AG20443 (cell line): Measurements from ENCODE around the gene SYCE3.

Source experiments
- DNase-seq: peaks from one replicate; pipeline ENCODE4 v3.0.0; 2012; ENCODE audit warnings: low spot score, mixed read lengths

SYCE3 gene

DNA sequence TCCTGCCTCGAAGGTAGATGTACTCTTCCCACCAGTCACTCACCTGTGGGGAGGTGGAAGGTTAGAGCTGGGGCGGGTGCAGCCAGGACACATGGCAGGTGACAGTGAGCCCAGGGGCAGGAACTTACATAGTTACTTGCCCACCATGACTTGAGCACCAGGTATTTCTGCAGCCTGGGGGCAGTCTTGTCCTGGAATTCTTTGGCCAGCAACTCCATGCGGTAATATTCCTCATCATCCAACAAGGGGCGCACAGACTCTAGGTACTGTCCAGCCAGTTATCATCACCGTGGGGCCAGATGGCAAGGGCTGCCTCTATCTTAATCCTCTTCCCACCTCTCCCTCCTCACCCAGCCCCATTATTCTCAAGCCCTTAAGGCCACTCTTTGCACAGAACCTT is 13.4 kb upstream of the SYCE3 start:
- no peak for DNase-seq

DNA sequence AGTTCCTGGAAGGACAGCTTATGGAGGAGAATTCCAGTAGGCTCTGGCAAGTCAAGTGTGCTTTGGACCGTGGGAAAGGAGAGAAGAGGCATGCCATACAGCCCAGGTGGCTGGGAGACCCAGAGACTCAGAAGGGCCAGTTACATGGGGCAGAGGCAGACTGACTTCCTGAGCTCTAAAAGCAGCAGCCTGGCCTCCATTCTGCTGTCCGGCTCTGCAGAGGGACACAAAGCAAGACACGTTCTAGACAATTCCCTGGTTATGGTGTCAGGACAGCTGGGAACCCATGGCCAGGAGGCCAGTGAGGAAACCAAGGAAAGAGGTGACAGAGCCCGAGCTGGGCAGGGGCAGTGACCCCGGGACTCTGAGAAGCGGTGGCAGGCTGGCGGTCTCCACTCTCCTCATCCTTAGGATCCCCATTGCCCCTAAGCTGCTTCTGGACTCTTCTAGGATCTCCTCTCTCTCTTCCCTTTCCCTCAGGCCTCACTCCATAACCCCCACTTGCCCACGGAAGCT is 12.8 kb upstream of the SYCE3 start:
- DNase-seq, result no peak

DNA sequence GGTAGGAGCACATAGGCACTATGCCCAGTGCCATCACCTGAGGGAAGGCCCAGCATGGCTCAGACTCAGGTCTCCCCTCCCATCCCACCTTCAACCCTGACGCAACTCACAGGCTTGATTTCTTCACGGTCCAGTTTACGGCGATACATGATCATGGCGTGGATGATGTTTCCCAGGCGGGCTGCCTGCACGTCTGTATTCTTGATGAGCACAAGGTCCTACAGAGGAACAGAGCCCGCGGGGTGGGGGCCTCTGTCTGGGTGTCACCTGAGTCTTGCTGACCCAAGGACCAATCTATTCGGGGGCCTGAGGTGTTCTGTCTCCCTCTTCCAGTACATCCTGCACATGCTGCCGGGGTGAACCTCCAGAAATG is 11.7 kb upstream of the SYCE3 start:
- DNase-seq, result no peak

DNA sequence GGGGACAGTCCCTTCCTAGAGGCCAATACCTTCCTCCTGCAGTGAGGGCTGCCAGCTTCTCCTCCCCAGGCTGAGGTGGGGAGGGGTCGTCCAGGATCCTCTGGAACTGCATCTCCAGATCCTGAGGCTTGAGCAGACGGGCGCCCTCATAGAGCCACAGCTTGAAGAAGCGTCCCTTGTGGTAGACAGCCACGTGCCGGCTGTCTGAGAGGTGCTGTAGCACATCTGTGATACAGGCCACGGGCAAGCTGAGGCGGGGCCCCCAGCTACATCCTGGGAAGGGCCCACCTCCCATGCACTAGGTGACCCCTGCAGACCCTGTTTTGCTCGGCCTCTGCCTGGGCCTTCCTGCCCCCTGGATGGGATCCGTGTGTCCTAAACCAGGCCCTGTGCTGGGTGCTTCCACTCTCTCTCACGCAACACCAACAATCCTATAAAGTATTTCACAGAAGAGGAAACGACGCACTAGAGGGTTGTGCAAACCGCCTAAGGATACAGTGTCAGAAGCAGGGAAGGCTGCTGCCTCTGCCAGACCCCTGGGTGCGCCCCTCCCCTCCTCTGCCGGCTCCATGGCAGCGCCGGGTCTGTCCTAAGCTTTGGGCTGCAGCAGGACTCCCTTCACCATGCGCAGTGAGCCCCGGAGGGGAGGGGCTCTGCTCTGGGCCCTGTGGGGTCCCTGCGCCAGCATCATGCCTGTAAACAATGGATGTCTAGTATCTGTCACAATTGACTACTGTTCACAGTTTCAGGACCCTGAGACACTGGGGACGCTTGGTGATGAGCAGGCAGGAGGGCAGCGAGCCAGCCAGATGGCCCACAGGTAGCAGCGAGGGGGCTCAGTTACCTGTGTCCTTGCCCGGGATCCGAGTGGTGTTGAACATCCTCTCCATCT is 11.0 kb upstream of the SYCE3 start:
- no peak for DNase-seq

DNA sequence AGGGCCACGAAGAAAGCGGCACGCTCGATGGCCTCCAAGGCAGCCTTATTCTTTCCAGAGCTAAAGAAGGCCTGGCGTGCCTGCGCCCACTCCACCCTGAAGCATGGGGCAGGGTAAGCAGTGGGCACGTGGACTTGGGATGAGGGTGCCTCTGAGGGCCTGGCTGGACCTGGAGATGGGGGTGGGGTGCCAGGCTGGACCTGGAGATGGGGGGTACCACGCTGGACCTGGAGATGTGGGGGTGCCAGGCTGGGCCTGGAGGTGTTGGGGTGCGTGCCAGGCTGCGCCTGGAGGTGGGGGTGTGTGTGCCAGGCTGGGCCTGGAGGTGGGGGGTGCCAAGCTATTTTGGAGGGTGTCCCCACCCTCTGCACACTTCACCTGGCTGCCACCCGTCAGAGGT is 10.2 kb upstream of the SYCE3 start:
- DNase-seq, result no peak

DNA sequence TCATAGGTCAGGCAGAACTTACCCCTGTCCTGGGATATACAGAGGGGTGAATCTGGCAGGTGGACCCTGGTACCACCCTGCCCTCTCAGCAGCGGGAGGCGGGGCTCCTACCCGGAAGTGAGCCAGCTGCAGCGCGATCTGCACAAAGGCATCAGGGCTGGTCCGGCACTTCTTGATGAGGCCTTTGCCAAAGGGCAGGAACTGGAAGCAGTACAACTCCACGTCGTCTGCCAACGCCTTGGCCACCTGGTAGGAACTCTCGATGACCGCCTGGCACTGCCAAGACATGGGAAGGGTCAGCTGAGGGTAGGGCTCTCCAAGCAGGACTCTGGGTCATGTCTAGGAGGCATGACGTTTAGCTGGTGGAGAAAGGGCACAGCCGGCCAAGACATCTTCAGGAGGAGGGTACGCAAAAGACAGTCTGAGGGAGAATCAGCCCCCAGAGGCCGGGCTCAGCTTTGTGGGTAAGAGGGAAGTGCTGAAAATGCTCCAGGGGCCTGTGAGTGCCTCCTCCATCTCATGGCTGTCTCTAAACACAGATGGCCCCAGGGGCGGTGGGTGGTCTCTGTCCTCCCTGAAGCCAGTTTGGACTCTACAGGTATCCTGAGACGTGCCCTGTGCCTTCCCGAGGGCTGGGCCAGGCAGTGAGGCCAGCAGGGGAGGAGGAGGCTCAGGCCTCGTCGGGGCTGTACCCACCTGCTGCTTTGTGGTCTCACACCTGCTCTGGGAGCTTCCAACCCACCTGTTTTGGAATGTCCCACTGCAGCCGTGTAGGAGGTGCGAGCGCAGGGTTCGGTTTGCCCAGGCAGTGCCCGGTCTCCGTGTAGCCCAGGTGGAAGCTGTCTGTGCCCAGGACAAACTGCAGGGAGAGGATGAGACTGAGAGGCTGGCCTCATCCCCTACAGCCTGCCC is 8.8 kb upstream of the SYCE3 start:
- no peak for DNase-seq

DNA sequence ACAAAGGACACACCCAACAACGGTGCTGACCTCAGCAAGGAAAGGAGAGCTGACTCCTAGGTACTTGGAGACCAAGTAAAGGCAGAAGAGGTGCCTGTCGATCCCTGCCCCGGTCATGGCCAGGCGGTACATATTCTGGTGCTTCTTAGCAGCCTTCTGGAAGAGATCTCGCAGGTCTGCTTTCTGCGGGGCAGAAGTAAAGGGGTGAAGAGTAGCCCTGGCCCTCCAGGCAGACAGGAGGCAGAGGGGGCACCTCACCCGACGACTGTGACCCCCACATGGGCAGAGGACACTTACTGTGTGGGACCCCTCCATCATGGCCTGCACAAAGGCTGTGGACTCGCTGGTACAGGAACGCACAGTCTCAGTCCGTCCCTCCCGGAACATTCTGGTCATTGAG is 8.1 kb upstream of the SYCE3 start:
- no peak for DNase-seq

DNA sequence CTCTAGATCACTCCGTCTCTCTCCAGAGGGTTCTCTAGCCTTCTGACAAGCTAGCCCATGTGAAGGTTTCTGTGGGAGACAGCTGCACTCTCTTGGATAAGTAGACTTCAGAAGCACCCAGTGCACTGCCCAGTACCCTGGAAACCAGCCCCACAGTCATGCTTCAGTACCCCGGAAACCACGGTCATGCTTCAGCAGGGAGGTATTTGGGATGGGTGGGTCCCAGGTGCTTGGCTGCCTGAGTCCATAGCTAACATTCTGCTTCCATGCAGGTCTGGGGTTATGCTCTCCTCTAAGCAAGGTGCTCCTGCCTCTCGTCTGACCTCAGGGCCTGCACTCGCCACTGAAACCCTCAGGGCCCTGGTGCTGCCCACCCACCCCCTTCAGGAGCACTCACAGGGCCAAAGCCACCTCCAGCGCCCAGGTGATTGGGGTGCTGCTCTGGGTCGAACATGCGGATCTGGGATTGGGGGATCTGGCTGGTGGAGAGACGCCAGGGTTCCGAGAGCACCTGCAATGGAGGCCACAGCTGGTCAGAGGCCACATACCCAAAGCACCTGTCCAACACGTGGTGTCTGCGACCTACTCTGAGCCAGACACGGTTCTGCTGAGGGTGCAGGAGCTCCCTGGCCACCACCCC is 7.3 kb upstream of the SYCE3 start:
- no peak for DNase-seq

DNA sequence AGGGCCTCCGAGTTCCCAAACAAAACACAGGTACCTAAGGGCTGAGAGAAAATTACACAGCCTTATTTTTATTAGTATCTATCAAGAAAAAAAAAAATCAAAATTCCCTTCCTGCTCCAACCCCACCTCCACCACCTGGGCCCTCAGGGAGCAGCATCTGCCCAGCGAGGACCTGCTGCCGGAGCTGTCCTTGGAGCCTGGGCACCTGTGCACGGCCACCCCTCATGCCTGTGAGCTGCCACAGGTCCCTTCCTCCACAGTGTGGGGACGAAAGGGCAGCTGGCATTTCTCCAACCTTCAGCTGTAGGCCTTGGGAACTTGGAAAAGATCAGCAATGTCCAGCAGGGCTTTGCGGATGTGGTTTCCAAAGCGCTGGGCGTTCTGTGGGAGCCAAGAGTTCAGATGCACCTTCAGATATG is 6.3 kb upstream of the SYCE3 start:
- DNase-seq, result no peak

DNA sequence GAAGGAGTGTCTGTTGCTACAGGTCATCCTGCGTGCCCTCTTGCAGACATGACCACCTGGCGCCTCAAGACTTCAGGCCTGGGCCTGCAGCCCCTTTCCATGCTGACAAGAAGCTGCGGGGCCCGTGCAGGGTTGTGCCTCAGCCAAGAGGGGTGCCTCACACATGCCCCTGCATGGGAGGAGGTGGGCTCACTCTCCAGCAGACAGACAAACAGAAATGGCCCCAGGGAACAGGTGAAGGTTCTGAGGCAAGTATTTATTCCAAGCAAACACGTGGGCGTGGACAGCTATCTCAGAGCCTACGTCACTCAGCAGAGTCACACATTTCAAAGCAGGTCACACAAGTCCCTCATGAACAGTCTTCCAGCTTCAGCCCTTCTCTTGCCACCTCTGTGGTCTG is 5.9 kb upstream of the SYCE3 start:
- DNase-seq, result no peak

DNA sequence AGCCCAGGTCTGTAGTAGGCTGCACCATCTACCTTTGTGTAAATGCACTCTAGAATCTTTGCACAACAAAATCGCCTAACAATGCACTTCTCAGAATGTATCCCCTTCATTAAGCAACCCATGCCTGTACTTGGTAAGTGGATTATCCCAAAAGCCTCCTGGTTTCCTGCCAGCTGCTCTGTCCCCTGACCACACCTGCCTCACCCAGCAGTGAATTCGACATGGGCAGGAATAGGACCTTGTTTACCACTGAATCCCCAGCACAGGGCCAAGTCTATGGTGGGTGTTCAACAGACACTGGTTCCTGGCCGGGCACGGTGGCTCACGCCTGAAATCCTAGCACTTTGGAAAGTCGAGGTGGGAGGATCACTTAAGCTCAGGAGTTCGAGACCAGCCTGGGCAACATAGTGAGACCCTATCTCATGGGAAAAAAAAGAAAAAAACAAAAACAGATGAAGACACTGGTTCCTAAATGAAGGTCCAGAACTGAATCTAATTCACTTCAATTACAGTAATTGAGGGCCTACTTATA is 5.1 kb upstream of the SYCE3 start:
- DNase-seq, result no peak

DNA sequence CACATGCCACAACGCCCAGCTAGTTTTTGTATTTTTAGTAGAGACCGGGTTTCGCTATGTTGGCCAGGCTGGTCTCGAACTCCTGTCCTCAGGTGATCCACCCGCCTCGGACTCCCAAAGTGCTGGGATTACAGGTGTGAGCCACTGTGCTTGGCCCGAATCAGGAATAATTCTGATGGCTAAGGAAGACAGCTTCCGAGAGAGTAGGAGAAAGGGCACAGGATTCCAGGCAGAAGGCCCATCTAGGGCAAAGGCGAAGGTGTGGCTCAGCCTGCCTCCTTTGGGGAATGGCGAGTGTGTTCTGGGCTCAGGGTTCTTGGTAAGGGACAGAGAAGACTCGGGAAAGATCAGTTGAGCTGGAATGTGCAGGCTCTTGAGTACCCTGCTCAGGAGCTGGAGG is 1.6 kb upstream of the SYCE3 start:
- DNase-seq, result no peak

DNA sequence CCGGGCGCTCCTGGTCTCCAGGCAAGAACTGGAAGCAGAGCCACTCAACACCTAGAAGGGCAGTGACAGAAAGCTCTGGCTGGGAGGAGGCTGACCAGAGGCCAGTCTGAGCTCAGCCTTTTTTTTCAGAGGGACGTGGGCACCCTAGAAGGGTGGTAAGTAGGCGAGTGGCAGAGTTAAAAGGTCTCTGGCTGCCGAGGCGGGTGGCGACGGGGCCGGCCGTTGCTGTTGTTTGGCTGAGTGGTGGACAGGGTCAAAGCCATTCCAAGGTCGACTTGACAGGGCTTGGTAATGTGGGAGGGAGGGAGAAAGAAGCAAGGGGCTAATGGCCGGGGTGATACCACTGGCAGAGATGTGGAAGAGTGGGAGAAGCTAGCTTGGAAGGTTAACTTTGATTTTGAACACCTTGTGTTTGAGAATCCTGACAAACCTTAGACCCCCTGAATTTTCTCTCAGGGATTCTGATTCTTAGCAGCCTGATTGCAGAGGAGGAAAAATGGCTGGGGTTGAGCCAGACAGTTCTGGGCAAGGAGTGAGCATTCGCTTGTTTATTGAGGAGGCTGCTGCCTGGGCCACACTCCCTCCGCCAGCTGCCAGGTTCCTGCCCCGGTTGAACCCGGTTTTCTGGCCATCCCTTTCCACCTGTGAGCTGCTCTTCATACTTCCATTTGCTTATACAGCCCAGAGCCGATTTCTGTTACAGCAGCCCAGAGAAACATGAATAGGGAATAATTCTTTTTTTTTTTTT is 868 bp upstream of the SYCE3 start:
- no peak for DNase-seq

DNA sequence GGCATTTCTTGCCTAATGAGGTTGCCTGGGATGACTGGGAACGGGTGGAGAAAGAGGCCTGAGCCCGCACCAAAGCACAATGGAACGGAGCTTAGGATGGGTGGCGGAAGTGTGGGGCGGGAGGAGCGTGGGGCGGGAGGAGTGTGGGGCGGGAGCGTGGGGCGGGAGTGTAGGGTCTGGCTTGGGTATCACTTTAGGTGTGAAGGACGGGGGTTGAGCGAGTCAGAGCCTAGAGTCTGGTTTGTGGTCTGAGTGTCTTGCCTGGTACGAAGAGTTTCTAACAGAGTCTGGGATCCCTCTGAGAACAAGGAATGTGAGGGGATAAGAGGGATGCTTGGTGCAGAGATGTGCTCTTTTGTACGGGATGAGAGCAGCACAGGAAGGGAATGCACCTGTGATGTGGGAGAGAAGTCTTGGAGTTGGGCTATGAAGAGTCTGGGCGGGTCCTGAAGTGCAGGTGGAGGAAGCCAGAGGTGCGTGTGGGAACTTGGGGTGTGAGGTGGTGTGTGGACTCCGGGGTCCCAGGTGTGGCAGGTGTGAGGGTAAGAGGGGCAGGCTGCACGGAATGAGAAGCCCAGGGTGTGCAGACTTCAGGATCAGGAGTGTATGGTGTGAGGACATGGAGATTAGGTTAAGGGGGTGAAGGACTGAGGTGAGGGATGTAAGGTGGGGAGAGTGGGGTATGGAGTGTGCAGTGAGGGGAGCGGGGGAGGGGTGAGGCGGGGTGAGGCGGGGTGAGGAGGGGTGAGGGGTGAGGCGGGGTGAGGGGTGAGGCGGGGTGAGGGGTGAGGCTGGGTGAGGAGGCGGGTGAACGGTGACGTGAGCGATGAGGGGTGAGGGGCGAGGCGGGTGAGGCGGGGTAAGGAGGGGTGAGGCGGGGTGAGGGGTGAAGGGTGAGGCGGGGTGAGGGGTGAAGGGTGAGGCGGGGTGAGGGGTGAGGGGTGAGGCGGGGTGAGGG is 1.0 kb downstream of the SYCE3 start:
- DNase-seq, result no peak

DNA sequence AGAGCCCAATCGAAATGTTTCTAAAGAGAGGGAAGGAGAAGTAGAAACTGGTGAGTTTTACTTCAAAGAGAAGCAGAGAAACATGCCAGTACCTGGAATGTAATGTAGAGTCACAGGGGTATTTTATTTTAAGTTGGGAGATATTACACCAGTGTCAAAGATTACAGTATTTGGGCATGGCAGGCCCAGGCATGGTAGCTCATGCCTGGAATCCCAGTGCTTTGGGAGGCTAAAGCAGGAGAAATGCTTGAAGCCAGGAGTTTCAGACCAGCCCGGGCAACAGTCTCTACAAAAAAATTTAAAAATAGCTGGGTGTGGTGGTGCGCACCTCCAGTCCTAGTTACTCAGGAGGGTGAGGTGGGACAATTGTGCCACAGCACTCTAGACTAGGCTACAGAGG is 2.7 kb downstream of the SYCE3 start:
- no peak for DNase-seq

DNA sequence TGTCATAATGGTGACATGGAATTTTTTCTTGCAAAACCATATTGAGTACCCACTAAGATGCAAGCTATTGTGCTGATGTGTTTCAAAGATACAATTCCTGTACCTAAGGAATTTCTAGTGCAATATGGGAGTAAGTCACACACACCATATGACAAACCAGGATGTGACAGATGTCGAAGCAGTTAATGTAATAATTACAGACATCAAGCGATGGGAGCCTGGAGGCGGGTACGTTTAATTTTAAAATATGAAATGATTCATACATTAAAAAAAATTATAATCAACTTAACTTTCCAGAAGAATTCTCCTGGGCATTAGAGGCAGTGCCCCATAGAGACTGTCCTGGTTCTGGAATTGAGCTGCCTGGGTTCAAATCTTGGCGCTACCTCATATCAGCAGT is 6.0 kb downstream of the SYCE3 start:
- no peak for DNase-seq

DNA sequence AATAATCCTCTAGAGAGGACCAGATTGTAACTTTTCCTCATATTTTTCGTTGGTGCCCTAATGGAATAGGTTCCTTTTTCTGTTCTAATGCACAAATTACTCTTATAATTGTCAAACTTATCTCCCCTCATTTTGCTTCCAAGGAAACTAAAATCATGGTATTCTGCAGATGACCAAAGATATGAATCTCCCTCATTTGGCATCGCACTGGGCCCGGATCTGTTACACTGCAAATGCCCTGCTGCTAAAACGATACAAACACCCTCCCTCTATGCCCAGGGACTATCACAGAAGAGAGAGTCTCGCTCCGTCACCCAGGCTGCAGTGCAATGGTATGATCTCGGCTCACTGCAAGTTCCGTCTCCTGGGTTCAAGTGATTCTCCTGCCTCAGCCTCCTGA is 9.4 kb downstream of the SYCE3 start:
- no peak for DNase-seq

DNA sequence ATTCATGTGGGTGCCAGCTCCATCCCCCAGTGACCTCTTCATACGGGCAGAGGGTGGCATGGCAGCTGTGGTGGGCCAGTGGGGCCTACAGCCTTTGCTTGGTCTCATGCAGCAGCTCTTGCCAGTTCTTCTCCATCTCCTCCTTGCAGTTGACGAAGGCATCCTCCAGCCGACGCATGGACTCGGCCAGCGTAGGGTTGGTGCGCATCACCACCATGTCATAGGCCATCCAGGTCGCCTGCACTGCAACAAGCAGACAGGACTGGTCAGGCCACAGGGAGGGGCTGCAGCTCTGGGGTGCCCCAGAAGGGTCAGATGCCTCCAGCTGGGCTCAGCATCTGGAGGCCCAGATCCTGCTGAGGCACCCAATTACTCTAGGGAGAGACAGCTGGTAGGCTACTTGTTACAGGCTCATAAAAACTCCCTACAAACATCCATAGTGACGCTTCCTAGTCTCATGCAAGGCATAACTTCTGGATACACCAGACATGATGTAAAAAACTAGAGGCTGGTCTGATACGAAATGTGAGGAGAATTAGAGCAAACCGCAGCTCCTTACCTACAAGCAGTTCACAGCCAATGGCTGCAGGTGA is 11.5 kb downstream of the SYCE3 start:
- DNase-seq, result no peak

DNA sequence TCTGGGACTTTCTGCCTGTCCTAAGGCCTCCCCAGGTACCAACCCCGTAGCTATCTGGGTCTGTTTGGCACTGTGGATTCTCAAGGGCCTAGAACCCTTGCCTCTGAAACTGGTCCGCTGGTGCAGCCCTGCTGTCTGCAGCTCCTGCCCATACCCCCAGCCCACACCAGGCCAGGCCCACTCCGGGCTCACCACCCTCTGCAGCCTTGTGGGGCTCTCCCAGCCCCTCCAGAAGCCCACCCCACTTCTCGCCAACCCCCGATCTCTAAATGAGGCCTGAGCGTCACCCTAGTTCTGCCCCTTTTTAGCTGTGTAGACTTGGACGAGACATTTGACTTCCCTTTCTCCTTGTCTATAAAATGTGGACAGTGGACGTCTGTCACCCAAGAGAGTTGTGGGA is 12.3 kb downstream of the SYCE3 start:
- DNase-seq, result no peak
